GM12865 (cell line): Measurements from ENCODE around the gene AQP3.
A peak's percentile ranks its signal among the peaks of the same experiment; 100 is the strongest.

ENCODE experiments used
- DNase-seq: peaks from one replicate; pipeline ENCODE4 v3.0.0; 2010; ENCODE audit warnings: low read depth
- H3K4me3 ChIP-seq: 2 replicates; pipeline ENCODE4 v1.5.1; 2011; ENCODE audit warnings: mild to moderate bottlenecking, low read depth, low read length, control low read depth
- TF ChIP-seq, protein P1 (sequence below): IDR thresholded peaks from 2 replicates; pipeline ENCODE4 v1.5.1; 2011; ENCODE audit warnings: low read length, control low read depth, low read depth, inconsistent platforms; ENCODE audit not compliant: insufficient read depth; ENCODE audit errors: missing control alignments

The AQP3 gene

DNA sequence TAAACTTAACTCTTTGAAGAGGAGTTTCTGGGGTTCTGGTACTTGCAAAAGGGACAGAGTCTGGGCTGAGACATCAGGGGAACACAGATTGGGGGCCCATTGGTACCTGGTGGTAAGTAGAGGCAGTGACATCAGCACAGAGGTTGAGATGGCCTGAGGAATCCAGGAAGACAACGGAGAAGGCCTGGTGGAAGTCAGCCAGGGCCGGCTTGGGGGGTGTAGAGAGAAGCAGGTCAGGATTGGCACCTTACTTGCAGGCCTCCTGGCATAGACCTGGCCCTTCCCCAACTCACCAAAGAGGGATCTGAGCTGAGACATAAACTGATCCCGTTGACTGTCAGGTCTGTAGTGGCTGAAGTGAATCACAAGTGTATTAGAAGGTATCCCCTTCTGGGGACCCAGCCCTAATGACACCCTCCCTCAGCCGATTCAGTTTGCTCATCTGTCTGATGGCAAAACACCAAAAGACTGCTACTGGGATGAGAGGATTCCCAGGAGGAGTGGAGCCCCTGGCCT lies 20.9 kb upstream of the AQP3 start:
- no peak overlapping the region for H3K4me3 ChIP-seq
- TF ChIP-seq, protein P1, sequence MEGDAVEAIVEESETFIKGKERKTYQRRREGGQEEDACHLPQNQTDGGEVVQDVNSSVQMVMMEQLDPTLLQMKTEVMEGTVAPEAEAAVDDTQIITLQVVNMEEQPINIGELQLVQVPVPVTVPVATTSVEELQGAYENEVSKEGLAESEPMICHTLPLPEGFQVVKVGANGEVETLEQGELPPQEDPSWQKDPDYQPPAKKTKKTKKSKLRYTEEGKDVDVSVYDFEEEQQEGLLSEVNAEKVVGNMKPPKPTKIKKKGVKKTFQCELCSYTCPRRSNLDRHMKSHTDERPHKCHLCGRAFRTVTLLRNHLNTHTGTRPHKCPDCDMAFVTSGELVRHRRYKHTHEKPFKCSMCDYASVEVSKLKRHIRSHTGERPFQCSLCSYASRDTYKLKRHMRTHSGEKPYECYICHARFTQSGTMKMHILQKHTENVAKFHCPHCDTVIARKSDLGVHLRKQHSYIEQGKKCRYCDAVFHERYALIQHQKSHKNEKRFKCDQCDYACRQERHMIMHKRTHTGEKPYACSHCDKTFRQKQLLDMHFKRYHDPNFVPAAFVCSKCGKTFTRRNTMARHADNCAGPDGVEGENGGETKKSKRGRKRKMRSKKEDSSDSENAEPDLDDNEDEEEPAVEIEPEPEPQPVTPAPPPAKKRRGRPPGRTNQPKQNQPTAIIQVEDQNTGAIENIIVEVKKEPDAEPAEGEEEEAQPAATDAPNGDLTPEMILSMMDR = no peak
- no peak for DNase-seq

DNA sequence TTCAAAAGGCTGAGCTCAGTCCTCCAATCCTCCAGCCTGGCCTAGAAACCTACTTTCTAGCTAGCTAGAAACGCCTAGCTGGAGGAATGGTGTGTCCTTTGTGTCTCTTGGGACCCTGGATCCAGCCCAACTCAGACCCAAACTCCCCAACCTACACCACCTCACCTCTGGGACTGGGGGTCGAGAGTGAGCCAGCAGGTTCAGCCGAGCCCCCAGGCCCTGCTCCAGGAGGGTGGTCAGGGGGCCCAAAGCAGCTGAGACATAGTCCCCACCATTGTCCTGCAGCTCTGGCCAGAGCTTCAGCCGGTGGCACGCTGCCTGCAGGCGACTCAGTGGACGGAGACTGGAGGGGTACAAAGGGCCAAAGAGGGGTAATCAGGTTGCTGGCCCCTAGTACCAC lies 20.1 kb upstream of the AQP3 start:
- TF ChIP-seq, protein P1 = no peak
- no peak overlapping the region for H3K4me3 ChIP-seq
- no peak for DNase-seq

DNA sequence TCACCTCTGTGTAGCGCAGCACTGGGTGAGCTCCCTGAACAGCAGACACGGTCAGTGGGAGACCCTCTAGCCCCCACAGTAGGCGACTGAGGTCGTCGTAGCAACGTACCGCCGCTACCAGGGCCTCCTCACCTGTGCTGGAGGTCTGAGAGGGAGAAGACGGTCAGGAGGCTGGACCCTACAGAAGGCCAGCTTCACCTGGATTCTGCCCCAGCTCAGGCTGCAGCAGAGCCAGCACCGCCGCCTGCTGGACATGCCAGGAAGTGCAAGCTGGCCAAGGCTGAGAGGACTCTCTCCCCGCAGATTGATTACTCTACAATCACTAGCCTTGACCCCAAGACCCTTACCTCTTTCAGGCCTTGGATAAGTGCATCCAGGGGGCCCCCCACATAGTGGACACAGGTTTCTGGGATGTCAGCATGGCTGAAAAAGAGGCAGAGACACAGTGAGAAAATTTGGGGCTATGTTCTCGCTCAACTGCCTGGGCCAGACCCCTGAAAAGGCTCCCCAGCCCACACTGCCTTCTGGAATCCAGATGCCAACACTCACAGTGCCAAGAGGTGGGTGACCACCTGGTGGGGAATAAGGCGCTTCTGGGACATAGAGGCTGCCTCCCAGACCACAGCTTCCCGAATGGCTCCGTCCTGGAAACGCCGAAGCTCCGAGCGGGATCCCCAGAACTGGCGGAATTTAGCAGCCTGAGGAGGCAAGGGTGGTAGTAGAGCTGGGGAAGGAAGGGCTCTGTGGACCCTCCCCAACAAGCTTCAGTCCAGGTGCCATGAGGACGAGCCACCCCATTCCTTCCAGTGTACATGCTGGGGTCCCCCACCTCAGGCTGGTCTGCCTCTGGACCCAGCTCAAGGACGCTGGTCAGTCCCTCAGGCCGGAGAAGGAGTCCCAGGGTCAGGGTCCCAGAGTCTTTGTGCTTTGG lies 19.4 kb upstream of the AQP3 start:
- H3K4me3 ChIP-seq = no peak overlapping the region
- TF ChIP-seq, protein P1 = peak; percentile 98
- peak; percentile 61 for DNase-seq

DNA sequence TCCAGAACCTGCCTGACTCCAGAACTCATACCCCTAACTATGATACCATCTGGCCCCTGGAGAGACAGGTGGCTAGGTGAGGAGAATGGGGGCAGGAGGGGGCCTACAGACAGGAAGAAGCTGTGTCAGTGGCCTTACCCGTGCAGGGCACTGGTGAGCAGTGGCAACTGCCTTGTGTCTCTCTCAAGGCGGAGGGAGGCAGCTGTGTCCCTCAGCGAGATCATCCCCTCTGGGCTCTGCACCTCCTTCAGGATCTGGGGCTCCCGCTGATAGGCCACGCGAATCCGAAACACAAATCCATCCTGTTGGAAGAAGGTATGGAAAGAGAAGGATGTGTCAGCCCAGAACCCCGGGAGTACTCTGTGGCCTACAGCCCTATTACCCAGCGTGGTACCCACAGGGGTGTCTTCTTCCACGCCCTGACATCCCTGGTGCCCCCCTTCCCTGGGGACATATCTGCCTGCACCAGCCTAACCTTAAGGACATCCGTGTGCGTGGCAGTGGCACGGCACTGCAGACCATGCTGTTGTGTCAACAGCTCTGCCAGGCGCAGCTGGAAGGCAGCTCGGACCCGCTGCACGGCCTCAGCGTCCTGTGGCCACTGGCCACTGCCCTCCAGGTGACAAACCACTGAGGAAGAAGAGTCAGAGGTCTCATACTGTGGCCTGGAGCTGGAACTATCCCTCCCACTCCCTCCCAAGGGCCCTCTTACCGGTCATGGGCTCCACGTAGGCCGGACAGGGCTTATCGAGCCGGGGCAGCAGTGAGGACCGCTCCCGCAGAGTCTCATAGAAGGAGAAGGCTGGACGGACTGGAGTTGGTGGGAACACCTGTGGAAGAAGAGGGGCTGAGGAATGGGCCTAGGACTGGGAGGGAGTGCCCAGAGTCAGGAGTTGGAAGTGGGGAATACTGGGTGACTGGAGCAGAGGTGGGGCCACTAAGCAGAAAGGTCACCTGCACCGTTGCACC lies 18.5 kb upstream of the AQP3 start:
- no peak overlapping the region for H3K4me3 ChIP-seq
- no peak for DNase-seq
- TF ChIP-seq, protein P1 = no peak

DNA sequence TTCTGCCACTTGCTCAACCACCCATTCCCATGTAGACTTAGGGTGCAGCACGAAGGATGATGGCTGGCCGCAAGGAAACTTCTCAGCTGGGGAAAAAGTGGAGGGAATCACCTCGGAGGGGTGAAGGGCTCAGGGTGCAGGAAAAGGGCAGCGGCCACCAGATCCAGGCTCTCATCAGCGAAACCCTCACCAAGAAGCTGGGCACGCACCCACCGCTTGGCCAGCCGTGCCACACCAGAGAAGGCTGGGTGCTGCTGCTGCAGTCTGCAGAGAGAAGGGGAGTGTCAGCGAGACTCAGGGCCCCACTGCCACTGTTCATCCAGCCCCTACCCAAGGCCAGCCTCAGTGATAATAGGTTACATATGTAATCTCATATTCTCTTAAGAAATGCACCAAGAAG lies 17.7 kb upstream of the AQP3 start:
- TF ChIP-seq, protein P1 = no peak
- H3K4me3 ChIP-seq = no peak overlapping the region
- DNase-seq = no peak

DNA sequence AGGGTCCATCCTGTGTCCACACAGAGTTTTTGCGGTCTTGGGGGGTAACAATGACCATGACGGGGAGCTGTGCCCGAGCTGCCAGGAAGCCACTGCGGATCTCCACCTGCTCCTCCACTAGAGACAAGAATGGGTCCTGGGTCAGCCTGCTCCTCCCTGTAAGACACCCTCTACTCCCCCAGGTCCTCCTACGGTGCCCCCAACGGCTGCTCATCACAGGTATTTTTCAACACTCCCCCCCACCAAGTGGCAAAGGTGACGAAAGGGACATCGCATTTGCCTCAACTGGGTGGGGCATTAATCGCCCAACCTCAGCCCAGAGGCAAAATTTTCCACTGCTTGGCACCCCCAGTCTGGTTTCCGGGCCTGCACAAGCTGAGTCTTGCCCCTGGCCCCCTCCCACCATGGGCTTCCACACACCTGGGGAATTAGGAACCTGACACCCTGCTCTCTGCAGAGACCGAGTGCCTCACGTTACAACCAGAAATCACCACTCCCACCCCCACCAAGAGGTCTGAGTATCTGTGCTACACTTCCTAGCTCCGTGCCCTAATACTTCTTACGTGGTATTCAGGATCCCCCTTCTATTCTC lies 16.7 kb upstream of the AQP3 start:
- TF ChIP-seq, protein P1 = no peak
- DNase-seq = no peak
- H3K4me3 ChIP-seq = no peak overlapping the region
